Measurements from ENCODE around the gene RBSN. TPM values are rescaled to one million over a fixed set of nuclear protein-coding genes. Genes with fewer than 3 reads are reported as not detected.

The RBSN gene
- total RNA-seq = 19.2 and 23.6 TPM in 2 replicates

DNA sequence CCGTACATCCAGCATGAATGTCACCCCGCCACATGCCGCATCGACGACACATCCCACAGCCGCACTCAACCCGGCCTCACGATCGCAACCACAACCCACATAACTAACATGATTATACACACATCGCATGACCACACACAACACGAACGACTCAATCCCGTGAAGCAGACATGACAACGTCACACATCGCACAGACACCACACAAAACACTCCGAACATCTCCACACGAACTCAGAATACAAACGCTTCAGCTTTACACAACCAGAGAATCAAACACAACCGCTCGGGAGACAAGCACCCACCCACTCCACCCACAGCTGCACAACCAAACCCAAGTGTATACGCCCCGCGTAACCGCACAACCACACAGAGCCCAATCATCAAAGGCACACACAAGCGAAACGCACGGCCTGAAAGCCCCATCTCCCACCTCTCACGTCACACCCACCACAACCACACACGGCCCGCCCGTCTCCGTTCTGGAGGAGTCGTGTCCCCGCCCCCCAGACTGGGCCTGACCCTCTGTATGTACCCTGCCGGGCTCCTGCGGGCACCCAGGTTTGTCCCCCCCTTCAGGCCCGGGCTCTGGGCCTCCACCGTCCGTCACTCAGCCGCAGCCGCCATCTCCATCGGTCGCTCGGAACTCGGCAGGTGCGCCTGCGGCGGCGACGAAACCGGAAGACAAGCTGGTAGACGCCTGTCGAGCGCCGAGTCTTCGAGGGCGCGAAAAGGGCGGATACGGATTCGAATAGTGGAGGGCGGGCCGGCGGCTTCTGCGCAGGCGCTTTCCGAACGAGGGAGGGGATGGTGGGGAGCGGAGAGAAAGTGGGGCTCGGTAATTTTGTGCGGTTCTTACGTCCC lies at the start of gene RBSN:
TSS of gene RBSN (minus strand) at position 646 of the 861 bp plus-strand sequence. CDS start 3,028 bp downstream, outside the sequence.

DNA sequence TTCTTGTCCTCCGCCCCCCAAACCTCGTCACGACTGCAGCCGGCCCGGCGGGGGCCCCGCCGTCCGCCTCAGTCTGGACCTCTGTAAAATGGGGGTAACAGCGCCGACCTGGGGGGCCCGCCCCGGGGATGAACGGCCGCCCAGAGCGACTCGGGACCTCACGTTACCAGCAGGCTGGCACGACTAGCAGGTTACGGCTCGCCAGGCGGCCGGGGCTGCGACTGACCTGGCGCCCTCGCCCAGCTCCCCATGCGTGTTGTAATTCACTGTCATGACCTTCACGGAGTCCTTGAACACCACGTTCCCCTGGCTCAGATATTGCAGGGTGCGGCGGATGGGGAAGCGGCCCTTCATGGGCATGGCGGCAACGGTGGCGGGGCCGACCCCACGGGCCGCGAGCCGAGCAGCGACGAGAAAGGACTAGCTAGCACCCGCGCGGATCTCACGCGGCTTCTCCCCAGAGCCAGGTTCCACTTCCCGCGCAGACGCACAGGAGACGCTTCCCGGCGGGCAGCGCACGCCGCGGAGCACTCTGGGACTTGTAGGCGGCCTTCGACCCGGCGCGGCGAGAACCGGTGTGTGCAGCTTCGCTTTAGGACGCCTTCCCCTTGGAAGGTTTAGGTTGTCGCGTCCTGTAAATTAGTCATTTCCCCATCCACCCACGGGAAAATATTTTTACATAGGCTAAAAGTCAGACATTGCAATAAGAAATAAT lies 34.0 kb downstream of the RBSN start, which contains the start of gene MRPS25:
TSS of gene MRPS25 (minus strand) at position 481 of the 715 bp plus-strand sequence. CDS start at position 360, 121 bp downstream.

Other genes starting within 250 kb of the RBSN start
- 12.3 and 14.5 TPM in 2 replicates for gene NR2C2, start 151.6 kb downstream of the RBSN start, total RNA-seq
- 13.1 and 15.6 TPM in 2 replicates for gene MRPS25, start 33.8 kb downstream of the RBSN start, total RNA-seq
- 17.0 and 22.1 TPM in 2 replicates for gene CAPN7, start 107.1 kb upstream of the RBSN start, total RNA-seq
- gene SH3BP5, start 233.4 kb upstream of the RBSN start, total RNA-seq = 37.0 and 51.4 TPM in 2 replicates

All from bronchial smooth muscle cell (primary cell).